Measurements from ENCODE around the gene DAGLA.

DNA sequence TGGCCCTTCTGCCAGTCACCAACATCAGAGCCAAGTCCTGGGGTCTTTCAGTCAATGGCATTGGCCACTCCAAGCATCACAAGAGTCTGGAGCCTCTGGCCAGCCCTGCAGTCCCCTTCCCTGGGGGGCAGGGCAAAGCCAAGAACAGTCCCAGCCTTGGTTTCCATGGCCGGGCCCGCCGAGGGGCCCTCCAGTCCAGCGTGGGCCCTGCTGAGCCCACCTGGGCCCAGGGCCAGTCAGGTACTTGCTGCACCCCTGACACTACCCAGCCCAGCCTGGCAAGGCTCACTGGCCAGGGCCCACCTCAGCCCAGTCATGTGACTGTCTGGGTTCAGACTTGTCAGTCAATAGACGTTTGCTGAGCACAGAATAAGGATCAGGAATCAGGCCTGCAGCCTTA lies 101.4 kb downstream of the DAGLA start:
- TF ChIP-seq POLR2AphosphoS5 (IDR thresholded peaks at IDR 0.05; ENCODE audit: low read depth, low read length) = no peak
- no peak for TF ChIP-seq POLR2A (IDR thresholded peaks at IDR 0.05; ENCODE audit: low read depth, low read length)
- TF ChIP-seq TAF1 (IDR thresholded peaks at IDR 0.05; ENCODE audit: low read depth, low read length) = no peak
- TF ChIP-seq PAX5 (IDR thresholded peaks at IDR 0.05; ENCODE audit: insufficient read depth, low read length, severe bottlenecking) = no peak
- no peak for TF ChIP-seq POU2F2 (IDR thresholded peaks at IDR 0.05; ENCODE audit: low read depth, low read length)
- TF ChIP-seq SPI1 (IDR thresholded peaks at IDR 0.05; ENCODE audit: low read depth, low read length) = no peak
